H1 (cell line): Measurements from ENCODE around the gene DNAH10.

ENCODE experiments used
- ATF2 ChIP-seq: IDR thresholded peaks from 2 replicates; pipeline ENCODE4 v1.6.1; 2012; ENCODE audit warnings: low read length, inconsistent platforms
- BACH1 ChIP-seq: IDR thresholded peaks from 2 replicates; pipeline ENCODE4 v1.6.1; 2012; ENCODE audit warnings: low read length, improper control_type of control experiment
- CTCF ChIP-seq, 3 experiments: IDR thresholded peaks; 1 replicate in 2 of 3; 2 replicates in 1 of 3; pipeline versions ENCODE4 v1.5.1 to v1.6.1; 2011; ENCODE audit warnings: low read length in 3 of 3, mild to moderate bottlenecking in 3 of 3, inconsistent platforms in 2 of 3, low read depth in 1 of 3, moderate library complexity in 1 of 3; ENCODE audit not compliant: insufficient read depth in 1 of 3; ENCODE audit errors: control extremely low read depth in 1 of 3
- EZH2 ChIP-seq: fragments of 200-600 bp; sonication (generic); IDR thresholded peaks from 2 replicates; pipeline ENCODE4 v1.7.1; 2012; ENCODE audit warnings: low read depth, mild to moderate bottlenecking, moderate library complexity, low read length, inconsistent platforms; ENCODE audit not compliant: severe bottlenecking
- KDM4A ChIP-seq: IDR thresholded peaks from one replicate; pipeline ENCODE4 v1.7.1; 2012; ENCODE audit warnings: low read depth, mild to moderate bottlenecking, moderate library complexity, low read length, inconsistent platforms; ENCODE audit not compliant: severe bottlenecking
- POLR2A ChIP-seq, 2 experiments: IDR thresholded peaks; 1 replicate in 1 of 2; 2 replicates in 1 of 2; pipeline ENCODE4 v1.6.1; 2011; ENCODE audit warnings: low read depth in 2 of 2, low read length in 2 of 2, mild to moderate bottlenecking in 2 of 2; ENCODE audit errors: control extremely low read depth in 1 of 2
- POLR2AphosphoS5 ChIP-seq: IDR thresholded peaks from 2 replicates; pipeline ENCODE4 v1.6.1; 2011; ENCODE audit warnings: low read depth, low read length
- RAD21 ChIP-seq, 2 experiments: IDR thresholded peaks in 1 of 2; conservative IDR thresholded peaks in 1 of 2; 2 replicates each; pipeline ENCODE4 v1.6.1; 2011; ENCODE audit warnings: low read depth in 2 of 2, low read length in 2 of 2, improper control_type of control experiment in 1 of 2, inconsistent platforms in 1 of 2, mild to moderate bottlenecking in 1 of 2, moderate library complexity in 1 of 2
- RFX5 ChIP-seq: IDR thresholded peaks from 2 replicates; pipeline ENCODE4 v1.6.1; 2011; ENCODE audit warnings: low read depth, low read length, improper control_type of control experiment, borderline replicate concordance
- SIN3A ChIP-seq, 2 experiments: IDR thresholded peaks in 1 of 2; conservative IDR thresholded peaks in 1 of 2; 2 replicates each; pipeline ENCODE4 v1.6.1; 2011 to 2012; ENCODE audit warnings: low read length in 2 of 2, improper control_type of control experiment in 1 of 2, low read depth in 1 of 2, mild to moderate bottlenecking in 1 of 2
- TEAD4 ChIP-seq: IDR thresholded peaks from 2 replicates; pipeline ENCODE4 v1.6.1; 2012; ENCODE audit warnings: low read depth, low read length, inconsistent platforms, mixed read lengths
- USF2 ChIP-seq: IDR thresholded peaks from 2 replicates; pipeline ENCODE4 v1.6.1; 2011; ENCODE audit warnings: low read length, improper control_type of control experiment

- TF ChIP-seq CTCF (IDR thresholded peaks at IDR 0.05; ENCODE audit: control extremely low read depth in 1 of 3, insufficient read depth in 1 of 3, low read depth in 1 of 3, low read length in 3 of 3) (no peak), RAD21 (IDR thresholded peaks at IDR 0.05 in 1 of 2, conservative IDR thresholded peaks at IDR 0.05 in 1 of 2; ENCODE audit: low read depth in 2 of 2, low read length in 2 of 2) (no peak), SIN3A (conservative IDR thresholded peaks at IDR 0.05 in 1 of 2, IDR thresholded peaks at IDR 0.05 in 1 of 2; ENCODE audit: low read depth in 1 of 2, low read length in 2 of 2) (no peak), RFX5 (no peak), EZH2 (no peak), POLR2A (IDR thresholded peaks at IDR 0.05; ENCODE audit: control extremely low read depth in 1 of 2, low read depth in 2 of 2, low read length in 2 of 2) (no peak), KDM4A (no peak), USF2 (no peak), BACH1 (no peak), POLR2AphosphoS5 (no peak), TEAD4 (no peak), ATF2 (no peak)
Measured at GRCh38 chr12:123828120-123828519, 66.0 kb downstream of the DNAH10 start.
